Gastrocnemius medialis (tissue), 4 donors: ENCODE data around the gene SAMD9L. TPM values are rescaled to one million over a fixed set of nuclear protein-coding genes. Genes with fewer than 3 reads are reported as not detected.
A peak's percentile ranks its signal among the peaks of the same experiment; 100 is the strongest.

Experiments used
- ATAC-seq, 2 donors: fragments of 150-250 bp; one replicate each; pipeline ENCODE4 v1.9.1; 2016
- DNase-seq, 2 donors: peaks; one replicate each; pipeline ENCODE4 v3.0.0-alpha.2; 2019
- H3K27ac ChIP-seq, 4 donors: fragments of 200-600 bp; sonication (generic); 1 replicate in 1 of 4; 2 replicates in 3 of 4; pipeline ENCODE4 v1.5.1; 2016 to 2018; ENCODE audit warnings: mild to moderate bottlenecking in 2 of 4, moderate library complexity in 1 of 4
- H3K27me3 ChIP-seq, 3 donors: fragments of 200-600 bp; sonication (generic) in 2 of 3; 1 replicate in 1 of 3; 2 replicates in 2 of 3; pipeline versions ENCODE4 v1.5.1 to v1.6.0; 2016 to 2019; ENCODE audit warnings: mild to moderate bottlenecking in 1 of 3, moderate library complexity in 1 of 3
- H3K36me3 ChIP-seq, 2 donors: fragments of 200-600 bp; sonication (generic) in 1 of 2; one replicate each; pipeline ENCODE4 v1.5.1; 2017 to 2018
- H3K4me1 ChIP-seq, 2 donors: fragments of 200-600 bp; sonication (generic) in 1 of 2; one replicate each; pipeline ENCODE4 v1.5.1; 2016 to 2017; ENCODE audit warnings: mild to moderate bottlenecking in 2 of 2
- H3K4me3 ChIP-seq, 4 donors: fragments of 200-600 bp; sonication (generic) in 3 of 4; 1 replicate in 1 of 4; 2 replicates in 3 of 4; pipeline ENCODE4 v1.5.1; 2016 to 2019; ENCODE audit warnings: mild to moderate bottlenecking in 2 of 4
- H3K9me3 ChIP-seq, 3 donors: fragments of 200-600 bp; sonication (generic) in 2 of 3; 1 replicate in 1 of 3; 2 replicates in 2 of 3; pipeline ENCODE4 v1.5.1; 2016 to 2019
- POLR2A ChIP-seq, 2 donors: fragments of 450-650 bp; IDR thresholded peaks; one replicate each; pipeline ENCODE4 v1.6.1; 2017; ENCODE audit warnings: antibody characterized with exemption in 2 of 2, mild to moderate bottlenecking in 2 of 2, moderate library complexity in 2 of 2
- in situ Hi-C, 4 donors: fragments of 200-750 bp; cut with MboI; loops; one replicate each; pipeline versions ENCODE4 v1.15.0 to v1.8.0; 2017; ENCODE audit warnings: low sequenced_read_pairs in 4 of 4
- intact Hi-C: fragments of 100-400 bp; cut with DNase I; formaldehyde crosslinking; loops from one replicate; pipeline ENCODE4 v1.15.1; 2023; ENCODE audit warnings: low total_unique reads
- total RNA-seq, 4 donors: library from RNA; depleted of rRNA; stranded (reverse); fragments of >200 nt; gene quantifications; one replicate each; pipeline versions ENCODE4 v1.1.0 to v1.2.3, GENCODE V29; 2016
- TF ChIP-seq, protein P1 (sequence below), 5 experiments: fragments of 450-650 bp in 3 of 5; fragments of 200-600 bp in 2 of 5; sonication (generic) in 2 of 5; IDR thresholded peaks in 4 of 5; conservative IDR thresholded peaks in 1 of 5; 1 replicate in 4 of 5; 2 replicates in 1 of 5; pipeline ENCODE4 v1.5.1; 2016 to 2019; ENCODE audit warnings: antibody characterized with exemption in 5 of 5, mild to moderate bottlenecking in 3 of 5, moderate library complexity in 3 of 5

Gene SAMD9L
- total RNA-seq, result 1 to 10 TPM; 1.2 to 7.6 (median 2.1) TPM

- no peak for ATAC-seq
- no peaks in the 10 kb centered on the region for H3K9me3 ChIP-seq
- DNase-seq, result no peak
- TF ChIP-seq POLR2A (IDR thresholded peaks at IDR 0.05), result no peak
- TF ChIP-seq, protein P1, sequence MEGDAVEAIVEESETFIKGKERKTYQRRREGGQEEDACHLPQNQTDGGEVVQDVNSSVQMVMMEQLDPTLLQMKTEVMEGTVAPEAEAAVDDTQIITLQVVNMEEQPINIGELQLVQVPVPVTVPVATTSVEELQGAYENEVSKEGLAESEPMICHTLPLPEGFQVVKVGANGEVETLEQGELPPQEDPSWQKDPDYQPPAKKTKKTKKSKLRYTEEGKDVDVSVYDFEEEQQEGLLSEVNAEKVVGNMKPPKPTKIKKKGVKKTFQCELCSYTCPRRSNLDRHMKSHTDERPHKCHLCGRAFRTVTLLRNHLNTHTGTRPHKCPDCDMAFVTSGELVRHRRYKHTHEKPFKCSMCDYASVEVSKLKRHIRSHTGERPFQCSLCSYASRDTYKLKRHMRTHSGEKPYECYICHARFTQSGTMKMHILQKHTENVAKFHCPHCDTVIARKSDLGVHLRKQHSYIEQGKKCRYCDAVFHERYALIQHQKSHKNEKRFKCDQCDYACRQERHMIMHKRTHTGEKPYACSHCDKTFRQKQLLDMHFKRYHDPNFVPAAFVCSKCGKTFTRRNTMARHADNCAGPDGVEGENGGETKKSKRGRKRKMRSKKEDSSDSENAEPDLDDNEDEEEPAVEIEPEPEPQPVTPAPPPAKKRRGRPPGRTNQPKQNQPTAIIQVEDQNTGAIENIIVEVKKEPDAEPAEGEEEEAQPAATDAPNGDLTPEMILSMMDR (IDR thresholded peaks at IDR 0.05 in 4 of 5, conservative IDR thresholded peaks at IDR 0.05 in 1 of 5), result no peak
- in situ Hi-C loops (no loop called here), intact Hi-C loops (no loop called here)
- H3K4me3 ChIP-seq, result peak within 1 kb of the TSS; percentile 43 to 51 (median 47)
- H3K27me3 ChIP-seq, result no peaks in the 10 kb centered on the region
- H3K27ac ChIP-seq, result peak within 1 kb of the TSS; percentile 52 to 65 (median 57)
- H3K36me3 ChIP-seq, result peaks cover 0 to under 1% of the 10 kb centered on the region in 2 donors
- H3K4me1 ChIP-seq, result peaks cover 9 to 10% of the 10 kb centered on the region in 2 donors
Measured at GRCh38 chr7:93148144-93148543, at the start of gene SAMD9L. SAMD9L (minus strand) TSS chr7:93148385; CDS start chr7:93135971, 12,414 bp downstream.

DNA sequence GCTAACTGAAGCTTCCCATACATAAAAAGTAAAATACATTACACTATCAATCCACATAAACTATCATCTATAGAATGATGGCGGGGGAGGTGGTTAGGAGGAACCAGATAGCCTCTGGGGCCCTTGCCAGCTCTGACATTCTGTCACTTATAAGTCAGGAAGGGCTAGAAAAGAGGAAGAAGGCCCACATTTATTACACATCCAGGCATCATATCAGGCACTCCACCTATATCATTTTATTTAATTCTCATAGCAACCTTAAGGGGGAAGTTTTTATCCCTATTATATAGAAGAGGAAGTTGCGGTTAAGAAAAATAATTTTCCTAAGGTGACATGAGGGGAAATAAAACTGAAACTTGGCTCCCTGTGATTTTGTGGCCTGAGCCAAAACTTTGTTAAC lies 48.2 kb upstream of the SAMD9L start:
- Histone ChIP-seq H3K4me1 (no peaks in the 10 kb centered on the region), H3K9me3 (no peaks in the 10 kb centered on the region), H3K4me3 (no peak overlapping the region), H3K27me3 (no peaks in the 10 kb centered on the region), H3K36me3 (no peaks in the 10 kb centered on the region), H3K27ac (no peak overlapping the region)
- intact Hi-C loops (no loop called here), in situ Hi-C loops (no loop called here)
- DNase-seq, result no peak
- ATAC-seq, result no peak
- TF ChIP-seq, protein P1 (IDR thresholded peaks at IDR 0.05 in 4 of 5, conservative IDR thresholded peaks at IDR 0.05 in 1 of 5), result no peak
- TF ChIP-seq POLR2A (IDR thresholded peaks at IDR 0.05), result no peak

DNA sequence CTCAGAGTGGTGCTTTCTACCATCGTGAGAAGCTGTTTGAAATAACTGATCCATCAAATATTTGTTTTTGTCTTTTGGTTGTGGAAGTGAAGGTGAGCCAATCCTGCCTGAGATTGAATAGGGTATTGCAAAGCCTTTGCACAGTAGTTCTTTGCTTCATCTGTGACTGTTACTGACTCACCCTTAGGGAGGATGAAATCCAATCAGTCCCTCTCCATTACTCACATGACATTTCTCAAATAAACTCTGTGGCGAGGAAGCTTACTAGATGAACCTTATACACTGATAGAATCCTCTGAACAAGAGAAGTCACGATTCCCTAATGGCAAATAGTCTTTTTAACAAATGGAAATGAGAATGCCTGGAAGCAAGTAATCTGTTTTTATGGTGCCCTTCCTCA lies 46.2 kb upstream of the SAMD9L start:
- in situ Hi-C loops, result no loop called here
- no peaks in the 10 kb centered on the region for H3K36me3 ChIP-seq
- H3K27me3 ChIP-seq, result no peaks in the 10 kb centered on the region
- intact Hi-C loops, result no loop called here
- no peak overlapping the region for H3K4me3 ChIP-seq
- no peak for ATAC-seq
- H3K27ac ChIP-seq, result no peak overlapping the region
- no peaks in the 10 kb centered on the region for H3K4me1 ChIP-seq
- DNase-seq, result no peak
- H3K9me3 ChIP-seq, result no peaks in the 10 kb centered on the region
- TF ChIP-seq, protein P1 (IDR thresholded peaks at IDR 0.05 in 4 of 5, conservative IDR thresholded peaks at IDR 0.05 in 1 of 5), result no peak
- no peak for TF ChIP-seq POLR2A (IDR thresholded peaks at IDR 0.05)

DNA sequence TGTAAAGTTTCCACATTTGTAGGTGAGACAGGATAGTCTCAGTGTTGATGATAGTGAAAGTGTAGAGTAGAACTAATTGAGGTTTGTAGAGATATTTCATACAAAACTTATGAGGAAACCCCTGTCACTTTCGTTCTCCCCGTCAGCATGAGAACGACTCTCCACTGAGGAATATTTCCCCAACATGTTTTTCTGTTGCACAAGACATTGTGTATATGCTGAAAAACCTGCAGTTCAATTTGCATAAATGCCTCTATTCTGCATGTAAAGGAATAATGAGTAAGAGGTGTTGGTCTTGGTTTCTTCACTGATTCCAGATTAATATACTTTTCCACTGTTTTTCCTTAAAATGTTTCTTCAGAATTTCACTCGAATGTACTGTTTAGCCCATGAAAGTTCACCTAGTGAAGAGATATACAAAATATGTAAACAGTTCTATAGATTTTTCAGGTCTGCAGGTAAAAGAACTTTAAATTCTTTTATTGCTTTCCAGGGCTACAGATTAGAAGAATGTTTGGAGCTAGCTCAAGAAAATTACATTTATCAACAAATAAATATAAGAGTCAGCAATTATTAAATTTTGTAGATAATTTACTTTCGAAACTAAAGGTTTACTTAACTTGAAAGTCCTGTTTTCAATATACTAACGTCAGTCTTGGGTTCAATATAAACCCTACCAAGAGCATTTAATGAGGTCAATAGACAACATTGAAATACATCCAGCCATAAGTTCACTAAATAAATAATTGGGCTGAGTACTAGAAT lies 40.9 kb upstream of the SAMD9L start:
- H3K4me3 ChIP-seq, result no peak overlapping the region
- intact Hi-C loops, result no loop called here

More for the DNA sequence above, 40.9 kb upstream of the SAMD9L start:
- Histone ChIP-seq H3K4me1 (no peaks in the 10 kb centered on the region), H3K27ac (no peak overlapping the region), H3K27me3 (no peaks in the 10 kb centered on the region), H3K9me3 (no peaks in the 10 kb centered on the region), H3K36me3 (no peaks in the 10 kb centered on the region)
- DNase-seq (no peak), ATAC-seq (no peak)
- no peak for TF ChIP-seq POLR2A (IDR thresholded peaks at IDR 0.05)
- TF ChIP-seq, protein P1 (IDR thresholded peaks at IDR 0.05 in 4 of 5, conservative IDR thresholded peaks at IDR 0.05 in 1 of 5), result no peak
- in situ Hi-C loops, result no loop called here
